Measurements from ENCODE around the gene BTBD8. TPM values are rescaled to one million over a fixed set of nuclear protein-coding genes. Genes with fewer than 3 reads are reported as not detected.

Gene BTBD8
- polyA plus RNA-seq, 1 of the 3 experiments (the other 2 are of a cell fraction), result 0.62 TPM

DNA sequence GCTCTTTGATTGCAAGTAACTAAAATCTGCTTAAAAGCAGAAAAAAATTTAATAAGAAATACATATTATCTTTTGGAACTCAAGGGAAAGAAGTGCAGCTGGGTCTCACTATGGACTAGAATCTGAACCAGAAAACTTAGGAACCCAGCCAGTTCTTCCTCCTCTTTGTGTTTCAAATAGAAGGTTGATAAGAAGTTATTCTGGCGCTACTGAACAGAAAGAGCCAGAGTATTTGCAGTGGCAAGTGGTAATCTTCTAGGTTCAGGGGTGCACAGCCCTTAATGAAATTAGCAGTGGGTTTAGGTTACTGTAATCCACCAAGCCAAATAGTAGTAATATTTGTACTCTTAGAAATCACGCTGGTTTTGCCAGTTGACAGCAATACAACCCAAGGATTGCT lies 28.5 kb downstream of the BTBD8 start:
- no peak overlapping the region for H2AFZ ChIP-seq (ENCODE audit: low read depth)
- no peaks in the 10 kb centered on the region for H3K4me1 ChIP-seq (ENCODE audit: control insufficient read depth in 1 of 2, insufficient read depth in 2 of 2, low read depth in 1 of 2, low read length in 1 of 2)
- WGBS (ENCODE audit: low lambda C conversion rate), result 96% methylated on average over 2 of the region's 2 CpGs
- no peaks in the 10 kb centered on the region for H3F3A ChIP-seq (replicated peaks; ENCODE audit: insufficient read depth)
- no peaks in the 10 kb centered on the region for H3K79me2 ChIP-seq (ENCODE audit: insufficient read depth)
- no peaks in the 10 kb centered on the region for H3K9me3 ChIP-seq
- H3K27ac ChIP-seq (ENCODE audit: low read depth in 2 of 2, low read length in 1 of 2), result no peak overlapping the region
- TF ChIP-seq PBX3 (IDR thresholded peaks at IDR 0.05) (no peak), FOSL2 (IDR thresholded peaks at IDR 0.05; ENCODE audit: borderline replicate concordance, low read depth) (no peak), TAF1 (IDR thresholded peaks at IDR 0.05; ENCODE audit: borderline replicate concordance, low read depth, low read length) (no peak), ZBTB33 (IDR thresholded peaks at IDR 0.05; ENCODE audit: borderline replicate concordance, low read depth) (no peak), MEF2A (IDR thresholded peaks at IDR 0.05; ENCODE audit: borderline replicate concordance, low read depth) (no peak), TEAD4 (IDR thresholded peaks at IDR 0.05; ENCODE audit: borderline replicate concordance, insufficient read depth) (no peak), POLR2AphosphoS5 (IDR thresholded peaks at IDR 0.05; ENCODE audit: low read depth, low read length) (no peak), CHD2 (IDR thresholded peaks at IDR 0.05; ENCODE audit: low read length, partially characterized antibody) (no peak), RXRA (IDR thresholded peaks at IDR 0.05; ENCODE audit: borderline replicate concordance, low read depth) (no peak), SIN3A (IDR thresholded peaks at IDR 0.05; ENCODE audit: borderline replicate concordance, low read depth, low read length) (no peak), TCF12 (IDR thresholded peaks at IDR 0.05) (no peak), RFX5 (IDR thresholded peaks at IDR 0.05; ENCODE audit: low read length) (no peak), GATA2 (CRISPR knock-in tag; IDR thresholded peaks at IDR 0.05) (no peak), FOXM1 (IDR thresholded peaks at IDR 0.05; ENCODE audit: low read depth) (no peak), JUND (IDR thresholded peaks at IDR 0.05) (no peak)
- TF ChIP-seq, protein P1, sequence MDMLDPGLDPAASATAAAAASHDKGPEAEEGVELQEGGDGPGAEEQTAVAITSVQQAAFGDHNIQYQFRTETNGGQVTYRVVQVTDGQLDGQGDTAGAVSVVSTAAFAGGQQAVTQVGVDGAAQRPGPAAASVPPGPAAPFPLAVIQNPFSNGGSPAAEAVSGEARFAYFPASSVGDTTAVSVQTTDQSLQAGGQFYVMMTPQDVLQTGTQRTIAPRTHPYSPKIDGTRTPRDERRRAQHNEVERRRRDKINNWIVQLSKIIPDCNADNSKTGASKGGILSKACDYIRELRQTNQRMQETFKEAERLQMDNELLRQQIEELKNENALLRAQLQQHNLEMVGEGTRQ (IDR thresholded peaks at IDR 0.05; ENCODE audit: borderline replicate concordance, low read depth, low read length), result no peak
- TF ChIP-seq, protein P2, sequence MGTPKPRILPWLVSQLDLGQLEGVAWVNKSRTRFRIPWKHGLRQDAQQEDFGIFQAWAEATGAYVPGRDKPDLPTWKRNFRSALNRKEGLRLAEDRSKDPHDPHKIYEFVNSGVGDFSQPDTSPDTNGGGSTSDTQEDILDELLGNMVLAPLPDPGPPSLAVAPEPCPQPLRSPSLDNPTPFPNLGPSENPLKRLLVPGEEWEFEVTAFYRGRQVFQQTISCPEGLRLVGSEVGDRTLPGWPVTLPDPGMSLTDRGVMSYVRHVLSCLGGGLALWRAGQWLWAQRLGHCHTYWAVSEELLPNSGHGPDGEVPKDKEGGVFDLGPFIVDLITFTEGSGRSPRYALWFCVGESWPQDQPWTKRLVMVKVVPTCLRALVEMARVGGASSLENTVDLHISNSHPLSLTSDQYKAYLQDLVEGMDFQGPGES (IDR thresholded peaks at IDR 0.05; ENCODE audit: low read depth, low read length), result no peak
- TF ChIP-seq, protein P3, sequence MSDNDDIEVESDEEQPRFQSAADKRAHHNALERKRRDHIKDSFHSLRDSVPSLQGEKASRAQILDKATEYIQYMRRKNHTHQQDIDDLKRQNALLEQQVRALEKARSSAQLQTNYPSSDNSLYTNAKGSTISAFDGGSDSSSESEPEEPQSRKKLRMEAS (IDR thresholded peaks at IDR 0.05; ENCODE audit: low read depth), result no peak
- ChIA-PET POLR2A (no interaction called here), CTCF (no interaction called here)
- no peak for DNase-seq
- no peaks in the 10 kb centered on the region for H3K36me3 ChIP-seq (replicated peaks in 1 of 2; ENCODE audit: control insufficient read depth in 1 of 2, insufficient read depth in 2 of 2, low read length in 1 of 2)
- H3K9me2 ChIP-seq, result no peaks in the 10 kb centered on the region
- H3K4me3 ChIP-seq (ENCODE audit: low read depth in 2 of 2, low read length in 1 of 2), result no peak overlapping the region
- no peaks in the 10 kb centered on the region for H4K20me1 ChIP-seq (ENCODE audit: insufficient read depth)
- no peak overlapping the region for H3K9ac ChIP-seq
- H3K4me2 ChIP-seq, result no peak overlapping the region
- H3K27me3 ChIP-seq (ENCODE audit: insufficient read depth), result no peaks in the 10 kb centered on the region

All from SK-N-SH (cell line).